ENCODE results near the gene KIAA0513. TPM values are rescaled to one million over a fixed set of nuclear protein-coding genes. Genes with fewer than 3 reads are reported as not detected.
A peak's percentile ranks its signal among the peaks of the same experiment; 100 is the strongest.

The KIAA0513 gene
- total RNA-seq, 1 experiment from 2014 or later: 4.4 TPM

- no peaks in the 10 kb centered on the region for H3K9me3 ChIP-seq
- DNase-seq: peak; percentile 89
- H3K4me3 ChIP-seq: peak overlapping the region; percentile 27
- no peaks in the 10 kb centered on the region for H3K36me3 ChIP-seq
- H3K27me3 ChIP-seq: no peaks in the 10 kb centered on the region
Observed at GRCh38 chr16:85137323-85138072, 109.9 kb downstream of the KIAA0513 start.

DNA sequence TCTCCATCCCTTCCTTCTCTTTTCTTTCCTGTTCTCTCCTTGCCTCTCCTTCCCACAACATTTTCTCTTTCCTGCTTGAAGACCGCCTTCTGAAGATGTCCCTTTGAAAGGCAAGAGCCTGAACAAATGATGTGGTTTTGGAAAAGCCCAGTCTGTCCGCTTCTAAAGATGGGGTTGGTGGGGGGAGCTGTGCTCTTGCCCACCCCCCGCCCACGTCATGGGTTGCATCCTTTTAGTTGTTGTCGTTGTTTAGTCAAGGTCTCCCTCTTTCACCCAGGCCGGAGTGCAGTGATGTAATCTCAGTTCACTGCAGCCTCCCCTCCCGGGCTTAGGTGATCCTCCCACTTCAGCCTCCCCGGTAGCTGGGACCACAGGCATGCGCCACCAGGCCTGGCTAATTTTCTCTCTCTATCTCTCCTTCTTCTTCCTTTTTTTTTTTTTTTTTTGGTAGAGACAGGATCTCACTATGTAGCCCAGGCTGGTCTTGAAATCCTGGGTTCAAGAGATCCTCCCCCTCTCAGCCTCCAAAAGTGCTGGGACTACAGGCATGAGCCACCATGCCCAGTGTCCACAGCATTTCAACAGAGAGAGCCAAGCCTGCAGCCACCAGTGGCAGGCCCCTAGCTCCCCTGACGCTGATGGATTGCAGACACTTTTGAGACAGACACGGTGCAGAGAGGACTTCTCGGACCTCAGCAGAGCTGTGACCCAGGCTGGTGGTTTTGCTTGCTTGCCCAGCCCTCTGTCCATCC is 110.7 kb downstream of the KIAA0513 start:
- no peaks in the 10 kb centered on the region for H3K9me3 ChIP-seq
- no peaks in the 10 kb centered on the region for H3K27me3 ChIP-seq
- no peak for DNase-seq
- H3K4me3 ChIP-seq: no peak overlapping the region; the same call in 1 of the 2 replicates
- H3K36me3 ChIP-seq: no peaks in the 10 kb centered on the region

DNA sequence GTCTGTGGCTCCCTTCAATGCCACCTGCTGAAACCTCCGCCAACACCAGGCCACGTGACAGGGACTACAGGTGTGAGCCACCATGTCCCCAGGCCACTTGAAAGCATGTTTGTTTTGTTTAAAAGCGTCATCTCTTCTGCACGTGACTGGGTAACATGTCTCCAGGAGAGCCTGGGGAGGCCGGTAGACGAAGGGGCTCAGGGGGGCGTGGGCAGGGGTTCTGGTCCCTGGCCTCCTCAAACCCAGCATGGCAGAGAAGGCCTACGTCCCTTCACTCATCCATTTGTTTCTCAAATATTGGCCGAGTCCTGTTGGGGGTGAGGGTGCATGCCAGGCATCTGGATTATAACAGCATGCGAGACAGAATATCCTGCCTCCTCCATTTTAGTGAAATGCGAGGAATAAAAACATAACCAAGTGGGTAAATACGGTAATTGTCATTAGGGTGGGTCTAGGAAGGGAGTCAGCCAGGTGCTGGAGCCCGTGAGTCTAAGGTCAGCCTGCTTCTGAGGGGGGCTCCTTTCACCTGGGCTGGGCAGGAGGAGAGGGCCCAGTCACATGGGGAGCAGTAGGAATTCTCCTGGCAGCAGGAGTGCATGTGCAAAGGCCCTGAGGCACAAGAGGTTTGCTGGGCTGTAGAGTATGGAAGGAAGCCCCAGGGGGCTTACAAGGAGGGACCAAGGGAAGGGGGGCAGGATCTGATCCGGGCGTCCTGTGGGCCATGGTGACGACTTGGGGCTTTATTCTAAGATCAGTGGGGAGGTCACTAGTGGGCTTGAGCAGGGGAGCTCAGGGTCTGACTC is 111.4 kb downstream of the KIAA0513 start:
- H3K4me3 ChIP-seq: no peak overlapping the region
- no peaks in the 10 kb centered on the region for H3K36me3 ChIP-seq
- H3K9me3 ChIP-seq: no peaks in the 10 kb centered on the region
- DNase-seq: no peak
- no peaks in the 10 kb centered on the region for H3K27me3 ChIP-seq

DNA sequence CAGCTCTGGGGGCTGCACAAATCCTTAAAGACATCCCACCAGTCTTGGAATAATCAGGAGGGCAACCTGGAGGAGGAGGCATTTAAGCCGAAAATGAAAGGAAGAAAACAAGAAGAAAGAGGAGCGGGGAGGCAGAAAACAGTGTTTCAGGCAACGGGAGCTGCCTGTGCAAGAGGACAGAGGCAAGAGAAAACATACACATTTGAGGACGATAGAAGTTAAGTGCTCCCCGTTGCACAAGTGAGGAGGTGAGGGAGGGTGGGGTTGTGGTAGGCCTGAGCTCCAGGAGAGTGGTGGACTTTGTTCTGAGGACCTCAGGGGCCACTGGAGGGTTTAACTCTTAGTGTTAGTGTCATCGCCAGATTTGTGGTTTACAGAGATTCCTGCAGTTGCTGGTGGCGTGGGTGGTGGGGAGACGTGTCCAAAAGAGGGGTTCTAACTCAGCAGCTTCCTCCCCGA is 112.3 kb downstream of the KIAA0513 start:
- no peak for DNase-seq

GRCh38 chr16:85140455-85141012 is 112.9 kb downstream of the KIAA0513 start:
- no peak for DNase-seq
- Histone ChIP-seq H3K9me3 (no peaks in the 10 kb centered on the region), H3K36me3 (no peaks in the 10 kb centered on the region), H3K27me3 (no peaks in the 10 kb centered on the region), H3K4me3 (no peak overlapping the region)

More for the DNA sequence above, 112.3 kb downstream of the KIAA0513 start:
- no peak overlapping the region for H3K4me3 ChIP-seq
- H3K27me3 ChIP-seq: no peaks in the 10 kb centered on the region
- H3K36me3 ChIP-seq: no peaks in the 10 kb centered on the region
- H3K9me3 ChIP-seq: no peaks in the 10 kb centered on the region

GRCh38 chr16:85141491-85142128 is 114.0 kb downstream of the KIAA0513 start:
- H3K36me3 ChIP-seq: no peaks in the 10 kb centered on the region
- no peak for DNase-seq

DNA sequence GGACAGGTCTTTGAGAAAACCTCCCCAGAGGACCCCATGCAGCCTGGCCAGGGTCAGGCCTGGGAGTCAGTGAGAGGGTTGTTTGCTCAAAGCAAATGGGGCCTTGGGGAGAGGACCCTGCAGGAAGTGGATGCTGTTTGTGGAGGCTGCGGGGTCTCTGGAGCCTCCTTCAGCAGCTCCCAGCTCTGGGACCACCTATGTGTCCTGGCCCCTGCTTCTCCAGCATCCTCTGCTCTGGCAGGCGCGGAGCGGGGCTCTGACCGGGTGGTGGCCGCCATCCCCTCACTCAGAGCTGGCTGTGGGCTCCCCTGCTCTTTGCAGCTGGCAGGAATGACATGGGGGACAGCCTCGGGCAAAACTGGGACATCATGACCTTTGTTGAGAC is 114.5 kb downstream of the KIAA0513 start:
- H3K4me3 ChIP-seq: no peak overlapping the region
- no peaks in the 10 kb centered on the region for H3K27me3 ChIP-seq
- DNase-seq: no peak
- H3K9me3 ChIP-seq: no peaks in the 10 kb centered on the region
- no peaks in the 10 kb centered on the region for H3K36me3 ChIP-seq

More at GRCh38 chr16:85141491-85142128, 114.0 kb downstream of the KIAA0513 start:
- H3K9me3 ChIP-seq: no peaks in the 10 kb centered on the region
- H3K4me3 ChIP-seq: no peak overlapping the region
- H3K27me3 ChIP-seq: no peaks in the 10 kb centered on the region

GRCh38 chr16:85142771-85143211 is 115.2 kb downstream of the KIAA0513 start:
- Histone ChIP-seq H3K27me3 (no peaks in the 10 kb centered on the region), H3K36me3 (no peaks in the 10 kb centered on the region), H3K4me3 (no peak overlapping the region), H3K9me3 (no peaks in the 10 kb centered on the region)
- no peak for DNase-seq

Other genes starting within 250 kb of the KIAA0513 start
- 1.6 TPM in 1 of 2 replicates, not detected in the other for gene CRISPLD2, start 207.8 kb upstream of the KIAA0513 start, total RNA-seq (2014; rRNA removed; shearing (Covaris generic); ENCODE audit: low replicate concordance)
- gene ZDHHC7, start 16.3 kb upstream of the KIAA0513 start, total RNA-seq (2014; rRNA removed; shearing (Covaris generic); ENCODE audit: low replicate concordance): 27.6 and 32.5 TPM in 2 replicates
- gene CIBAR2, start 84.7 kb downstream of the KIAA0513 start, total RNA-seq (2014; rRNA removed; shearing (Covaris generic); ENCODE audit: low replicate concordance): 0.72 TPM in 1 of 2 replicates, not detected in the other